GM18526 (cell line): Measurements from ENCODE around the gene LONRF2.

ENCODE experiments used
- POLR2A ChIP-seq: IDR thresholded peaks from 3 replicates; pipeline ENCODE4 v1.6.1; 2011; ENCODE audit not compliant: insufficient read length; ENCODE audit errors: extremely low read depth

The LONRF2 gene

GRCh38 chr2:100309311-100309710 is 13.0 kb downstream of the LONRF2 start:
- no peak for TF ChIP-seq POLR2A

GRCh38 chr2:100303744-100304143 is 18.6 kb downstream of the LONRF2 start:
- TF ChIP-seq POLR2A, result no peak

DNA sequence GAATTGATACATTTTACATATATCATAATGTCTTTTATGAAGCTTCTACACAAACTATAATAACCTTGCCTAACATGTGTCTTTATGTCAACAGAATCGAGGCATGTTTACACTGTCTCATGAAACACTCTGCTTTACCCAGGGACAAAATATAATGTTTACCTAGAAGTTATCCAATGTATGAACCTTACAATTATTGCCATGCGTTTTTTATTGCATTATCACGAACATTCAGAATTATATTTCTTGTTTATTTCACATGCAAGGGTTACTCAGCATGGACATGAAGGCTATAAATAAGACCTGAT is 19.8 kb downstream of the LONRF2 start:
- TF ChIP-seq POLR2A, result no peak

DNA sequence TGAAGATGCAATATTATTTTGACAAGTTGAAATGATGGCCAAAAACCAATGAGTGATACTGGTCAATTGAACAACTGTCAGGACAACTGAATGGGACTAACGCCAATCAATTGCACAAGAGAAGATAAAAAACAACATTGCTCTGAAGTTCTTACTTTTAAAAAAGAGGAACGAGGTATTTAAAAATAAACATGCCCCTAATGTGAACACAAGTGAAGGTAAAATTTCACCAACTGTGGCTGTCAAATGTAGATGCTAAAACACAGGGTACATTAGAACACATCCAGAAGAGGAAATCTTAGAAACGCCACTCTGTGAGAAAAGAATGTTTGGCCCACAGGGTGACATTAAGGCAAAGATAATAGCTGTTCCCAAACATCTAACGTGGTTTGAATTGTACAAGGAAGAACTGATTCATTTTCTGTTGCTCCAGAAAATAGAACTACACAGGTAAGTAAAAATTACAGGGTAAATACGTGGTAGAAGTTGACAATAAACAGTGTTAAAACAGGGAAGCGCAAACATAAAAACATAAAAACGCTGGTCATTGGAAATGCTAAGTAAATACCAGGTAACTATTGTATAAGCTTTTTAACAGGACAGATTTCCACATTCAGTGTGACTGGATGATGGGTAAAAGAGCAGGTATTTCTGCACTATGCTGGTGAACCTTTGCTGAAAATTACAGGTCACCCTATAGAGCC is 20.3 kb downstream of the LONRF2 start:
- TF ChIP-seq POLR2A, result no peak

- no peak for TF ChIP-seq POLR2A
These were observed 22.8 kb downstream of the LONRF2 start for GRCh38 chr2:100299548-100299947.

- TF ChIP-seq POLR2A, result no peak
These were observed 24.8 kb downstream of the LONRF2 start for GRCh38 chr2:100297511-100297910.

DNA sequence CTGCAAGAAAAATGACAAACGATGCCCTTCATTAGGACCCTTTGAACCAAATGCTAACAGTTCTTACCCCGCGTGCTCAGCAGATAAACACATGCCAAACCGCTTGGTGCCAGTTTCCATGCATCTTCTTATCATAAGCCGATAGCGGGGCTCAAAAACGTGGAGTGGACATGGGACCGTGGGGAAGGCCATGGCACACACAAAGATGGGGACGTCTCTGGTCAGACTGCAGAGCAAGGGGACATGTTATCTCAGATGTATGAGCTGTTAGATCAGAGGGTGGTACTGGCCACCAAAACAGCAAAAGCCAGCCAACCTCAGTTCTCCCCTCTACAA is 28.2 kb downstream of the LONRF2 start:
- TF ChIP-seq POLR2A, result no peak

GRCh38 chr2:100293341-100294161 is 28.8 kb downstream of the LONRF2 start:
- TF ChIP-seq POLR2A, result no peak

DNA sequence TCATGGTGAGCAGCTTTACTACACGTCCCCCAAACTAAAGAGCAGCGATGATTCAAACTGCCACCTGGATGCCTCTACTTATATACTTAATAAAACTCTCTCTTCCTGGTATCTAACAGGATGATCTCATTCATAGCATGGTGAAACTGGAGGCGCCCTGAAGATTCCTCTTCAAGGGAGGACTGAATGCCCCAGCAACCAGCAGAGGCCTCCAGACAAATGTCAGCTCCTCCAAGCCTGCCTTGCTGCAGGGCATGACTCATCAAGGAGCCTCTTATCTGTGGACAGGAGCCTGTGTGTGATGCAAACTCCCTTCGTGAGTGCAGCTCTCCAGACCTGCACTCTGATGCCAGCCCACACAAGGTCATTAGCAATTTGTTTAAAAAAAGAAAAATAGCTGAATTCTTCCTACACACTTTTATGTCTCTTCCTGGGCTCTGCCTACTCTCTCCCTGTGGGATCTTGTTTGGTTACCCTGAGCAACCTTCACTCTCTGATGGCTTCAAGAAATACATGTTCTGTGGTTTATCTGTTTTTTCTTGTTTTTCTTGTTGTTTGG is 30.2 kb downstream of the LONRF2 start:
- TF ChIP-seq POLR2A, result no peak

DNA sequence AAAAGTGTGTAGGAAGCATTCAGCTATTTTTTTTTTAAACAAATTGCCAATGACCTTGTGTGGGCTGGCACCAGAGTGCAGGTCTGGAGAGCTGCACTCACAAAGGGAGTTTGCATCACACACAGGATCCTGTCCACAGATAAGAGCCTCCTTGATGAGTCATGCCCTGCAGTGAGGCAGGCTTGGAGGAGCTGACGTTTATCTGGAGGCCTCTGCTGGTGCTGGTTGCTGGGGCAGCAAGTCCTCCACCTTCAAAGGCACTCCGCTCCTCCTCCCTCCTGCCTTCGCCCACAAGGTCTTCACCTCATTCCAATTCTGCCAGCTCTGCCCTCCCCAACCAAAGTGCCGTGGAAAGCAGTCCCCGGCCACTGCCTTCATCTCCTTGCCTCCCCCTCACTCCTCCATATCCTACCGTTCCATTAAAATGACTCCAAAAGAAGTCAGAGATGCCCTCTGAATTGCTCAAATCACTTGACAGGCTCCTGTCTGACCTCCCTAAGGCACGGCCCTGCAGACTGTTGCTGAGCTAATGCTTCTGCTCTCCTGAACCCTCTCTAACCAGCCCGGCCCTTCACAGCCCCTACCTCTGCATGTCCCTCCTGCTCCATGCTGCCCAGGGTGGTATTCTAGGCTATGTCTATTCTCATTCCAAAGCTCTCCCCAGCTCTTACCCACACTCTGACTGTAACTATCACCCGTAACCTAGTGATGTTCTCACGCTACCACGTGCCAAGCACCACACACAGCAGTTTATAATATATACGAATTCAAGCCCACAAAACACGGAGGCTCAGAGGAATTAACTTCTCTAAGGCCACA is 30.9 kb downstream of the LONRF2 start:
- TF ChIP-seq POLR2A, result no peak

DNA sequence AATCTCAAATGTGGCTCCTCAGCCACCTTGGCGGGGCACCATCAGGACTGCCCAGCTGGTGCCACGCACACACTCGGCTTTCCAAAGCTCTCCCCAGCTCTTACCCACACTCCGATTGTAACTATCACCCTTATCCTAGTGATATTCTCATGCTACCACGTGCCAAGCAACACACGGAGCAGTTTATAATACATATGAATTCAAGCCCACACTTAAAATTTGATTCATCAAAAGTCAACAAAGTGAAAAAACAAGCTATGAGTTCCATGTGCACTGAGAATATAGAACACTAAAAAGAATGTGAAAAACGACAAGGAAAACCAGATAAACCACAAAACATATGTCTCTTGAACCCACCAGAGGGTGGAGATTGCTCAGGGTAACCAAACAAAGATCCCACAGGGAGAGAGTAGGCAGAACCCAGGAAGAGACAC is 31.6 kb downstream of the LONRF2 start:
- TF ChIP-seq POLR2A, result no peak

DNA sequence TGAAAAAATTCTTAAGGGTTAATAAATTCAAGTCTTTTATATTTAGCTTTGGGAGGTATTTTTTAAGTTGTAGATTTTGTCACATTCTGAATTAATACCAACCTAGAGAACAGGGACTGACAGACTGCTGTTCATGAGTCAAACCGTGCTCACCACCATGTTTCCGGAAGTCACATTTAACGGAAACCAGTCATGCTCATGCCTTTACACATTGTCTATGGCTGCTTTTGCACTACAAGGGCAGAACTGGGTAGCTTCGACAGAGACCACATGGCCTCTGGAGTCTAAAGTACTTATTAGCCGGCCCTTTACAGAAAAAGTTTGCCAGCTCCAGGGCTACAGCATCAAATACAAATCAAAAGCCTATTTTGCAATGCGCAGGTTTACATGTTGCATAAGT is 33.3 kb downstream of the LONRF2 start:
- no peak for TF ChIP-seq POLR2A

DNA sequence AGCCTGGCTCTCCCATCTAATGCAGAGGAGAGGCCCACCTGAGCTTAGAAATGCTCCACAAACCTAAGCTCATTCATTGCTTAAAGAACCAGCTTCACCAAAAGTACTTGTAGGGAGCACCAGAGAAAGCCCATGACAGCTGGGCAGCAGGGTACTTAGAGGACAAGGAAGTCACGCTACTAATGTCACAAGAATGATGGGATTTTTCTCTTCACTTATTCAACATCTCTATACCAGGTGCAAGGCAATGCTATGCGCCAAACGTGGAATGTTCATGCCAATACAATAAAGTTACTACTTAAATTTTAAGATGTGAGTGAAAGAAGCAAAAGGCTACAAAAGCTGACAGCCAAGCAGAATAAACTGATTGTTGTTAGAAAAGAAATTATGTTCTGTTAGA is 36.0 kb downstream of the LONRF2 start:
- no peak for TF ChIP-seq POLR2A

- TF ChIP-seq POLR2A, result no peak
These were observed 36.6 kb downstream of the LONRF2 start for GRCh38 chr2:100285691-100286090.

- TF ChIP-seq POLR2A, result no peak
These were observed 37.3 kb downstream of the LONRF2 start for GRCh38 chr2:100285011-100285410.
